GM18868 (cell line): ENCODE data around the gene EPB41L4A.
"Not testable (repeated sequence)": the region's sequence is repeated elsewhere in the genome, so short reads cannot be mapped to it uniquely, and the experiment has no call there.

Experiments used
- ATAC-seq: cut with Tn5 transposase; IDR thresholded peaks from one replicate; pipeline ENCODE4 v1.9.1; 2021; ENCODE audit warnings: mild to moderate bottlenecking, moderate library complexity; ENCODE audit not compliant: unreplicated experiment

EPB41L4A gene, protein sequence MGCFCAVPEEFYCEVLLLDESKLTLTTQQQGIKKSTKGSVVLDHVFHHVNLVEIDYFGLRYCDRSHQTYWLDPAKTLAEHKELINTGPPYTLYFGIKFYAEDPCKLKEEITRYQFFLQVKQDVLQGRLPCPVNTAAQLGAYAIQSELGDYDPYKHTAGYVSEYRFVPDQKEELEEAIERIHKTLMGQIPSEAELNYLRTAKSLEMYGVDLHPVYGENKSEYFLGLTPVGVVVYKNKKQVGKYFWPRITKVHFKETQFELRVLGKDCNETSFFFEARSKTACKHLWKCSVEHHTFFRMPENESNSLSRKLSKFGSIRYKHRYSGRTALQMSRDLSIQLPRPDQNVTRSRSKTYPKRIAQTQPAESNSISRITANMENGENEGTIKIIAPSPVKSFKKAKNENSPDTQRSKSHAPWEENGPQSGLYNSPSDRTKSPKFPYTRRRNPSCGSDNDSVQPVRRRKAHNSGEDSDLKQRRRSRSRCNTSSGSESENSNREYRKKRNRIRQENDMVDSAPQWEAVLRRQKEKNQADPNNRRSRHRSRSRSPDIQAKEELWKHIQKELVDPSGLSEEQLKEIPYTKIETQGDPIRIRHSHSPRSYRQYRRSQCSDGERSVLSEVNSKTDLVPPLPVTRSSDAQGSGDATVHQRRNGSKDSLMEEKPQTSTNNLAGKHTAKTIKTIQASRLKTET

DNA sequence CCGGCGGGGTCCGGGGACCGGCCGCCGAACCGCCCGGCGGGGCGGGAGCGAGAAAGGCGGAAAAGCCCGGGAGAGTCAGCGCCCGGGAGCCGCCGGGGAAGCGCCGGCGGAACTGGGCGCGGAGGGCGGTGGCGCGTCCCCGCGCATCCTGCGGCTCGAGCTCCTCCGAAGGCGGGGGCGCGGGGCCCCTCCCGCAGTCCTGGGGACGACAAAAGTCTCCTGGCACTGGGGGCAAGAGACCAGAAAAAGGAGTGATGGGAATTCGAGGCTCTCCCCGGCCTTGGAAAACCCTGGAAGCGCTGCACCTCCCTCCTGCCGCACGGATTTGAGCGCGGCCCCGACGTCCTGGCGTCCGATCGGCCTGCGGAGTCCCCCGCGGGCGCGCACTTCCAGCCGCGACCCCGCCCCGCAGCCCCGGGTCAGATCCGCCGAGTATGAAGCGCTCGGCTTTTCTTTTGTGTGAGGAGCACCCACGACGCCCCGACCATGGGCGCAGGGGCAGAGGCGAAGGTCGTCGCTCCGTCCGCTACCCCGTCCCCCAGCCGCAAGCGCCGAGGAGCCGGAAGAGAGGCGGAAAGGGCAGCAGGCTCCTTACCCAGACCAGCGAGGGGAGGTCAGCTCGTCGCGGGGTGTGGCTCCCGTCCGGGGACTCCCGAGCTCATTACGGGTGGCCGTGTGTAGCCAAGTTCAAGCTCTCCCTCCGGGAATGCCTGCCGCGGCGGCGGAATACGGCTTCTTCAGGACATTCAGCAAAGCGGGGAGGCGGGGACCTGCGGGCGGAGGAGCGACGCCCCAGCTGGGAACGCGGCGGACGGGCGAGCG is at the start of gene EPB41L4A:
Gene EPB41L4A (minus strand): TSS at position 114 of the 822 bp plus-strand sequence. CDS start 238 bp downstream, outside the sequence.
- ATAC-seq: peak; percentile 3

DNA sequence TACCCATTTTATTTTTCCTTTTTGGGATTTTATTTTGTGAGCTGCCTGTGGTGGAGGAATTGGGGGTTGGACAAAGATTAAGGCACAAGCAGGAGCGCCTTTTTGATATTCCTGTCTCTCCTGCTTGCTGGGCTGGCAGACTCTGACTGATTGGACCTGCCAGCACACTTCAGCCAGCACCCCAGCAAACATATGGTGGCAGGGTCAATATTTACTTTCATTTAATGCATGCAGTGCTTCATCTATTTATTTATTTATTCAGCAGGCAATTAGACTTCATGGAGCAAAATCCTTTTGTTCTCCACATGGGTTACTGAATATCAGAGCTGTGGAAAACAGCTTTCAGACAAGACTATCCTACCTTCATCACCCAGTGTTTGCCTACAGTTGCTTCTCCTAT is 48.4 kb upstream of the EPB41L4A start:
- ATAC-seq: no peak

DNA sequence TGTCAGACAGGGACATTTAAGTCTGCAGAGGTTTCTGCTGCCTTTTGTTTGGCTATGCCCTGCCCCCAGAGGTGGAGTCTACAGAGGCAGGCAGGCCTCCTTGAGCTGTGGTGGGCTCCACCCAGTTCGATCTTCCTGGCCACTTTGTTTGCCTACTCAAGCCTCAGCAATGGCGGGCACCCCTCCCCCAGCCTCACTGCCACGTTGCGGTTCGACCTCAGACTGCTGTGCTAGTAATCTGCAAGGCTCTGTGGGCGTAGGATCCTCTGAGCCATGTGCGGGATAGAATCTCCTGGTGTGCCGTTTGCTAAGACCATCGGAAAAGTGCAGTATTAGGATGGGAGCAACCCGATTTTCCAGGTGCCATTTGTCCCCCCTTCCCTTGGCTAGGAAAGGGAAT is 47.2 kb upstream of the EPB41L4A start:
- ATAC-seq: not testable (repeated sequence)

DNA sequence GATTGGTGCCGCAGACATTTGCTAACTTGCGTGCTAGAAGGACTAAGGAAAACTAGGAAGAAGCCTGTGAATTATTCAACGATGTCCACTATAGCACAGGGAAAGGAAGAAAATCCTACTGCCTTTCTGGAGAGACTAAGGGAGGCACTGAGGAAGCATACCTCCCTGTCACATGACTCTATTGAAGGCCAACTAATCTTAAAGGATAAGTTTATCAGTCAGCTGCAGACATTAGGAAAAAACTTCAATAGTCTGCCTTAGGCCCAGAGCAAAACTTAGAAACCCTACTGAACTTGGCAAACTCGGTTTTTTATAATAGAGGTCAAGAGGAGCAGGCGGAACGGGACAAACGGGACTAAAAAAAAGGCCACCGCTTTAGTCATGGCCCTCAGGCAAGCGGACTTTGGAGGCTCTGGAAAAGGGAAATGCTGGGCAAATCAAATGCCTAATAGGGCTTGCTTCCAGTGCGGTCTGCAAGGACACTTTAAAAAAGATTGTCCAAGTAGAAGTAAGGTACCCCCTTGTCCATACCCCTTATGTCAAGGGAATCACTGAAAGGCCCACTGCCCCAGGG is 28.2 kb upstream of the EPB41L4A start:
- ATAC-seq: not testable (repeated sequence)

DNA sequence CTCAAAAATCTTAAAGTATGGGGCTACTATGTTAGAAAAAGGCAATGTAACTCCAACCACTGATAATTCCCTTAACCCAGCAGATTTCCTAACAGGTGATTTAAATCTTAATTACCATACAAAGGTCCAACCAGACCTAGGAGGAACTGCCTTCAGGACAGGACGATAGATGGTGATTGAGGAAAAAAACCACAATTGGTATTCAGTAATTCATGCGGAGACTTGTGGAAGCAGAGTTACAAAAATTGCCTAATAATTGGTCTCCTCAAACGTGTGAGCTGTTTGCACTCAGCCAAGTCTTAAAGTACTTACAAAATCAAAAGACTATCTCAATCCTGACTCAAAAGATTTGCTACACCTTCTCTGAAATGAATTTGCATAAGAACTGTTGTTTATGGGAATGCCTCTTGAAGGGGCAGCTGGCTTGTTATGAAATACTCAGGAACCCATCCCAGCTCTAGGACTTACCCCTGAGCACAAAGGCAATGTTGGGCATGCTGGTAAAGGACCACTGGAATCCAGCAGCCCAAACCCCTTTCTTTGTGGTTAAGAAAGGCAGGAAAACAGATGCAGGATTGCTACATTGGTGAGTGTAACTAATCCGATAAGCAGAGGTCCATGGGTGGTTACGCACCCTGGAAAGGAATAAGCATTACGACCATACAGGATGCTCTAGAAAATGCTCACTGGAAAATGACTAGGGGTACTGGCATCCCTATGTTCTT is 26.7 kb upstream of the EPB41L4A start:
- no peak for ATAC-seq

DNA sequence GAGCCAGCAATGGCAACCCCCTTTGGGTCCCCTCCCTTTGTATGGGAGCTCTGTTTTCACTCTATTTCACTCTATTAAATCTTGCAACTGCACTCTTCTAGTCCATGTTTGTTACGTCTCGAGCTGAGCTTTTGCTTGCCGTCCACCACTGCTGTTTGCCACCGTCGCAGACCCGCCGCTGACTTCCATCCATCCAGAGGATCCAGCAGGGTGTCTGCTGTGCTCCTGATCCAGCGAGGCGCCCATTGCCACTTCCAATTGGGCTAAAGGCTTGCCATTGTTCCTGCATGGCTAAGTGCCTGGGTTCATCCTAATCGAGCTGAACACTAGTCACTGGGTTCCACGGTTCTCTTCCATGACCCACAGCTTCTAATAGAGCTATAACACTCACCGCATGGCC is 24.9 kb upstream of the EPB41L4A start:
- not testable (repeated sequence) for ATAC-seq

DNA sequence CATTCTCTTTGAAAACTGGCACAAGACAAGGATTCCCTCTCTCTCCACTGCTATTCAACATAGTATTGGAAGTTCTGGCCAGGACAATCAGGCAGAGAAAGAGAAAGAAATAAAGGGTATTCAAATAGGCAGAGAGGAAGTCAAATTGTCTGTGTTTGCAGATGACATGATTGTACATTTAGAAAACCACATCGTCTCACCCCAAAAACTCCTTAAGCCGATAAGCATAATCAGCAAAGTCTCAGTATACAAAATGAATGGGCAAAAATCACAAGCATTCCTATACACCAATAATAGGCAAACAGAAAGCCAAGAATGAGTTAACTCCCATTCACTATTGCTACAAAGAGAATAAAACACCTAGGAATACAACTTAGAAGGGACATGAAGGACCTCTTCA is 21.0 kb upstream of the EPB41L4A start:
- no peak for ATAC-seq

DNA sequence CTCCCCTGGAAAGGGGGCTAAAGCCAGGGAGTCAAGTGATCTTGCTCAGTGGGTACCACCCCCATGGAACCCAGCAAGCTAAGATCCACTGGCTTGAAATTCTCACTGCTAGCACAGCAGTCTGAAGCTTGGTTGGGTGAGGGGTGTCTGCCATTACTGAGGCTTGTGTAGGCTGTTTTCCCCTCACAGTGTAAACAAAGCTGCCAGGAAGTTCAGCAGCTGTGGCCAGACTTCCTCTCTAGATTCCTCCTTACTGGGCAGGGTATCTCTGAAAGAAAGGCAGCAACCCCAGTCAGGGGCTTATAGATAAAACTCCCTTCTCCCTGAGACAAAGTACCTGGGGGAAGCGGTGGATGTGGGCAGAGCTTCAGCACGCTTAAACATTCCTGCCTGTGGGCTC is 17.1 kb upstream of the EPB41L4A start:
- no peak for ATAC-seq

DNA sequence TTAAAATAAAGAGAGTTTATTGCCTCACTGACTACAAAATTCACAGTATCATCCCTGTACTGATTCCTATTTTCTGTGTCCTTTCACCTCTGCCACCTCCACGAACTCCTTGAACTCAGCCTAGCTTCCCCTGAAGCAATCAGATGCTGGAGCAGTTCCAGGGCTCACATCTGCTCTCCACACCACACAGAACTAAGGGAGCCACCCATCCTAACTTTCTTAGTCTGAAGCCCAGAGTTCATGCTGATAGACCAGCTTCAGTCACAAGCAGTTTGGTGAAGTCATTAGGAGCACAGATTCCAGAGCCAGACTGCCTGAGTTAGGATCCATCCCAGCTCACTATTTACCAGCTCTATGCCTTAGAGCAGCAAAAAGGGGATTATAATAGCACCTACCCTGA is 15.6 kb upstream of the EPB41L4A start:
- ATAC-seq: no peak

DNA sequence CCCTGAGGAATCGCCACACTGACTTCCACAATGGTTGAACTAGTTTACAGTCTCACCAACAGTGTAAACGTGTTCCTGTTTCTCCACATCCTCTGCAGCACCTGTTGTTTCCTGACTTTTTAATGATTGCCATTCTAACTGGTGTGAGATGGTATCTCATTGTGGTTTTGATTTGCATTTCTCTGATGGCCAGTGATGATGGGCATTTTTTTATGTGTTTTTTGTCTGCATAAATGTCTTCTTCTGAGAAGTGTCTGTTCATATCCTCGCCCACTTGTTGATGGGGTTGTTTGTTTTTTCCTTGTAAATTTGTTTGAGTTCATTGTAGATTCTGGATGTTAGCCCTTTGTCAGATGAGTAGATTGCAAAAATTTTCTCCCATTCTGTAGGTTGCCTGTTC is 7.1 kb upstream of the EPB41L4A start:
- not testable (repeated sequence) for ATAC-seq

DNA sequence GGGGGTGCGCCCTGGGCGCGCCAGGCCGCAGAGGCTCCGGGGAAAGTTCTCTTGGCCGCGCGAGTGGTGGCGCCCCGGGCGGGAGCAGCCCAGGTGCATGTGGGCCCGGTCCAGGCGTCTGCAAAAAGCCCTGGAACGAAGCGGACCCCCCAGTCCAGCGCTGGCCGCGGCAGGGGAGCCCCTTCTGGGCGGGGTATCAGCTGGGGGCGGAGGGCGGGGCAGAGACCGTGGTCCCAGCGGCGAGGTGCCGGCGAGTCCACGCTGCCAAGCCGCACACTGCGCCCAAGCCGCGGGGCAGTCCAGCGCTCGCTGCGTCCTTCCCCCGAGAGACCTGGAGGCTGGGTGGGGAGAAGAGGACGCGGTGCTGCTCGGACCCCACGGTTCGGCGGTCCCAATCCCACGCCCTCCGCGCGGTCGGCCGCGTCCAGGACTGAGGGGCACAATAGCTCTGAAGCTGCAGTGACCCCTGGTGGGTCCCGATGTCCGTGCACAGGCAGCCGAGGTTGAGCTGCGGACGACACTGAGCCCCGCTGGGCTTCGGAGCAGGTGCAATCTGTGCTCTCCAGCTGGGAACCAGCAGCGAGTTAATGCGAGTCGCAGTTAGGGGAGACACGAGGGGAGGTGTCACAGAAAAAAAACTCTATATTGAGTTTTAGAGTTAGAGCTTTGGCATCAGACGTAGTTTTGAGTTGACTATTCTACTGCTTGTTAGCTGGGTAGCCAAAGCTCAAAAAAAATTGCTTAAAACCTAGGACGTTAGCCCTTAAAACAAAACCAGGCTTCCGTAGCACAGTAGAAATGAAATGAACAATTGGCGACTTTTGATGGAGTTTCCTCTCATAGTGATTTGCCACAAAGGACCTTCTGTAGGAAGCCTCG is 1.1 kb upstream of the EPB41L4A start:
- peak; percentile 85 for ATAC-seq

DNA sequence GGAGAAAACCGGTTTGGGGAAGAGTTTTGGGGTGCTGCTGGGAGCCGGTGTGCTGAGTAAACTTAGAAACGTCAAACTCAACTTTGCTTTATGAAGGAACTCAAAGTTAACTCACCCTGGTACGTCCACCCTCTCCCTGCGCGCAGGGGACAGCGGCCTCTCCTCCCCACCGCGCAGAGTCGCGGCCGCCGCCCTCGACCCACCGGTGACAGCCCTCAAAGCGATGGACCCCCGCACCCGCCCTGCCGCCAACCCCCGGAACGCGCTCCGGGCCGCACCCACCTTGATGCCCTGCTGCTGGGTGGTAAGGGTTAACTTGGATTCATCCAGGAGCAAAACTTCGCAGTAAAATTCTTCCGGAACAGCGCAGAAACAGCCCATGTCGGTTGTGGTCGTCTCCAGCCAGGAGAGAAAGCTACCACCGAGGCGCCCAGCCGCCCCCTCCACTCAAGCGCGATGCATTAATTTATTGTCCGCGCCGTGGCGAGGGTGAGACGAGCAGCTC is 366 bp downstream of the EPB41L4A start:
- ATAC-seq: no peak

DNA sequence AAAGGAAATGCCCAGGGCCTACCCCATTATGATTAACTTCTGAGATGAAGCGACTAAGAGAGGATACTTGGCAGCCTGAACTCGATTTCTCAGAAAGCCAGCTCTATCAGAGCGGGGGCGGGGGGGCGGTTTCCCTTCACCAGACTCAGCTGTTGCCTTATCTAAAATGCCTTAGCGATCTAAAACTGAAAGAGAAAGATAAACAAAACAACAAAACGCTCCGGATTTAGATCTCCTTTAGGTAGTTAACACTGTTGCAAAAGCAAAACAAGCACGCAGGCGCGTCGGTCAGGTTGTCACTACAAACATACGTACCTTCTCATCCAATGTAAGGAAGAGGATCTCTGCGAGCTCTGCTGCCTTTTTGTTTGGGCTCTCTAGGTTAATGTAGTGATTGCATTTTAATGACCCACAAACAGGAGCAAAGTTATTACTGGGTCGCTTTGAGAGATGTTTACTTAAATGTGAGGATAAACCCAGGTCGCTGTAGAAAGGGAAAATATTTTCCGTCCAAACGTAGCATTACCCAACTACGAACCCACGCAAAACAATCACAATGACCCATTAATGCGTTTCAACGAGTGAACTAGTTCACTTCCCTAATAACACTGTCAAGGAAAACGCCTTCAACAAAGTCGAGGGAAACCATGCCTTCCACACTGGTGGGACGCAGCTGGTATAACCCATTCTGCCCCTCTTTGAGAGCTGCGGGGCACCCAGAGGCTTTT is 982 bp downstream of the EPB41L4A start:
- ATAC-seq: peak; percentile 44

DNA sequence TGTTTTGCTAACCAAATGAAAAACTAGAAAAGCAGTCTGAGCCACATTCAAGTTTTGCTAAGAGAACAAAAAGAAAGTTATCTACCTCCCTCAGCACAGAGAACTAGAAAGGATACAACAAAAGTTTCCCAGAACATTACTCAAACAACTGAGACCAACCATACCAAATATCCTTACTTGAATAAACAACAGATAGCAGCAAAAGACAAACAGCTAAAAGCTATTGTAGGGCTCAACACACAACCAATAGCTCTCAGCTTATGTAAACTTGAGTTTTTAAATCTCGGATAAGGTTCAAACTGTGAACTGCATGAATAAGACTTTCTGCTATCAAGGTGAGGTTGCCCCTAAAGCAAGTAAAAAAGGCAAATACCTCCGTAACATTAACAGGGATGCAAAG is 3.5 kb downstream of the EPB41L4A start:
- no peak for ATAC-seq

DNA sequence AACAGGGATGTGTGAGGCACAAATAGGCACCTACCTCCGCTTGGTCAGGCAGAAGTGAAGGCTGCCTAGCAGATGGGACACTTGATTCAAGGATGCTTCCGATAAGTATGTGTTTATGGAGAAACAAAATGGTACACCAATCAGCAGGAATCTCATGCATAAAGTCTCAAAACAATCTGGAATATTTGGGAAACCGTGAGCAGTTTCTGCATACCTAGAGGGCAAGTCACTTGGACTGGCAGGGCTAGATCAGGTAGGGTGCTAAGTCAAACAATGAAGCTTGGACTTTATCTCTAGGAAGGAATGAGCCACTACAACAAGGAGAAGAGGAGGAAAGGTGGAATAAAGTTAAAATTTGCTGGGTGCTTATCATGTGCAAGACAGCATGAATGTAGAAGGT is 5.5 kb downstream of the EPB41L4A start:
- no peak for ATAC-seq

DNA sequence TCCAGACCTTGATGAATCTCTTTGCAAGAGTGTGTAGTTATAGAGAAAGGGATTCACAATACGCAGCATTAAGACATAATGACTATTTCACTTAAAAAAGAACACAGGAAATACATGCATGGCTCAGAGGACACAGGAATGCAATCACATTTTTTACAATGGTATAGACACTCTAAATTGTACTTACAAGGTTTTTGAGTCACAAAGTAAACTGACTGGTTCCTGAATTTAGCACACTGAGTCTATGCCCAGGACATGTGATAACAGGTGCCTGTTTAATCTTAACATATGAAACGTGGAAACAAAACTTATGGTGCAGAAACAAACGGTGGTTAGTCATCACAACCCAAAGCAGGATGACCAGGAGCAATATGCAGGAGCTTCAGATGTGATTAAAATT is 6.7 kb downstream of the EPB41L4A start:
- peak; percentile 65 for ATAC-seq

DNA sequence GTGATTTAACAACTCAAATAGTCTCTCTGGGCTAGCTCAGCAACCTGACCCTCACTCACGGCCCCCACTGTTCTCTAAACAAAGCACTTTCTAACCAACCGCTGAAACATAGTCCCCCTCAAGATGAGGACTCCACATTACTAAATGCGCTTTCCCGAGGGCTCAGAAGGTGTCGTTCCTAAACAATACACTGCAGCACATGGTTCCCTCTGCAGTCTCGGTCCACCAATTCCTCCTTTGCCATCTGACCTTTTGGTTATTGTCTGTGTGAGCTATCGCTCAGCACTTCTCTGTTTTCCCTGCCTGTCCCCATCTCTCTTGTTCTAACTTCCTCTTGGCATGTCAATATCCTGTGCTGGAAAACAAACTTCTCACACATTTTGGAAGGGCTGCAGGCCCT is 7.2 kb downstream of the EPB41L4A start:
- ATAC-seq: peak; percentile 17

DNA sequence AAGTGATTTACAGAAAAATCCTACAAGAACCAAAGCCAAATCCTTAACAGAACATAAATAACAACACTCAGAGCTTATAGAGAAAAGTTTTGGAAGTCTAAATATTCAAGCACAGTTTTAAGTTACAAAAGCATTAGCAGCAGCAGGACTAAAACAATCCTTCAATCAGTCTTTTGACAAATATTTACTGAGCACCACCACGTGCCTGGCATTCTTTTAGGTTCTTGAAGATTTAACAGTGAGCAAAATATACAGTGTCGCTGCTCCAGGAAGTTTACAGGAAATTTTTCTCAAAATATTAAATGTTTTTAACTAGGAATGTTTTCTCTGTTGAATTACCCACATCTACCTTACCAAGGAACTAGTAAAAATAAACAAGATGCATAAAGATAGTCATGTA is 11.4 kb downstream of the EPB41L4A start:
- no peak for ATAC-seq

DNA sequence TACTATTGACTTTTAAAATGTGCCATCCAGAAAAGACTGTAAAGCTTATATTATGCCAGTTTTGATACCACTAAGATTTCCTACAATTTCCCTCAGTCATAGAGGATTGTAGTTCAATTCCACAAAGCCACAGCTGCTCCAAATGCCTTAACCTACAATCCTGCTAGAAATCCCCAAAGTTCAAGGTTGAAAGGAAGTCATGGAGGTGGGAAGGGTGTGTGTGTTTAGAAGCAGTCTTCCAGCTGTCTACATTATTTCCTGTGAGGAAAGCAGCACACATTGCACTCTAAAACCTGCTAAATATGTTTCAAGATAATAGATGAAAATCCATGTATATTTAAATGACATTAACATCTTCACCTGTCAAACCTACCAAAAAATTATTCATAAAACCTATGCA is 11.8 kb downstream of the EPB41L4A start:
- no peak for ATAC-seq
